GM18502 (cell line): ENCODE data around the gene BCKDHA.
"Not testable (repeated sequence)": the region's sequence is repeated elsewhere in the genome, so short reads cannot be mapped to it uniquely, and the experiment has no call there.

Source experiments
- ATAC-seq: cut with Tn5 transposase; IDR thresholded peaks from one replicate; pipeline ENCODE4 v1.9.1; 2021; ENCODE audit warnings: mild to moderate bottlenecking; ENCODE audit not compliant: unreplicated experiment, poor library complexity

Gene BCKDHA

GRCh38 chr19:41422955-41423354 is 25.3 kb downstream of the BCKDHA start:
- no peak for ATAC-seq

DNA sequence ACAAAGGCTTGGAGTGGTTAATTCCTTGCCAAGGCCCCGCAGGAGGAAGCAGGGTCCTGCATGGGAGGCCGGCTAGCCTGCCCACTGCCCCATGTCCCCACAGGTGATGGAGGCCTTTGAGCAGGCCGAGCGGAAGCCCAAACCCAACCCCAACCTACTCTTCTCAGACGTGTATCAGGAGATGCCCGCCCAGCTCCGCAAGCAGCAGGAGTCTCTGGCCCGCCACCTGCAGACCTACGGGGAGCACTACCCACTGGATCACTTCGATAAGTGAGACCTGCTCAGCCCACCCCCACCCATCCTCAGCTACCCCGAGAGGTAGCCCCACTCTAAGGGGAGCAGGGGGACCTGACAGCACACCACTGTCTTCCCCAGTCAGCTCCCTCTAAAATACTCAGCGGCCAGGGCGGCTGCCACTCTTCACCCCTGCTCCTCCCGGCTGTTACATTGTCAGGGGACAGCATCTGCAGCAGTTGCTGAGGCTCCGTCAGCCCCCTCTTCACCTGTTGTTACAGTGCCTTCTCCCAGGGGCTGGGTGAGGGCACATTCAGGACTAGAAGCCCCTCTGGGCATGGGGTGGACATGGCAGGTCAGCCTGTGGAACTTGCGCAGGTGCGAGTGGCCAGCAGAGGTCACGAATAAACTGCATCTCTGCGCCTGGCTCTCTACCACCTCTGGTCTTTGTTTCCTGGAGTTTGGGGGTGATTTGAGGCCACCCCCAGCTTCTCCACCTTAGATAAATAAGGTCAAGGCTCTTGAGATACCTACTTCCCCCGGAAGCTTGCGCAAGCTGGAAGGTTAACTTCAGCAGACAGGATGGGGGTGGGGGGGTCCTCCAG is 26.9 kb downstream of the BCKDHA start:
- no peak for ATAC-seq

DNA sequence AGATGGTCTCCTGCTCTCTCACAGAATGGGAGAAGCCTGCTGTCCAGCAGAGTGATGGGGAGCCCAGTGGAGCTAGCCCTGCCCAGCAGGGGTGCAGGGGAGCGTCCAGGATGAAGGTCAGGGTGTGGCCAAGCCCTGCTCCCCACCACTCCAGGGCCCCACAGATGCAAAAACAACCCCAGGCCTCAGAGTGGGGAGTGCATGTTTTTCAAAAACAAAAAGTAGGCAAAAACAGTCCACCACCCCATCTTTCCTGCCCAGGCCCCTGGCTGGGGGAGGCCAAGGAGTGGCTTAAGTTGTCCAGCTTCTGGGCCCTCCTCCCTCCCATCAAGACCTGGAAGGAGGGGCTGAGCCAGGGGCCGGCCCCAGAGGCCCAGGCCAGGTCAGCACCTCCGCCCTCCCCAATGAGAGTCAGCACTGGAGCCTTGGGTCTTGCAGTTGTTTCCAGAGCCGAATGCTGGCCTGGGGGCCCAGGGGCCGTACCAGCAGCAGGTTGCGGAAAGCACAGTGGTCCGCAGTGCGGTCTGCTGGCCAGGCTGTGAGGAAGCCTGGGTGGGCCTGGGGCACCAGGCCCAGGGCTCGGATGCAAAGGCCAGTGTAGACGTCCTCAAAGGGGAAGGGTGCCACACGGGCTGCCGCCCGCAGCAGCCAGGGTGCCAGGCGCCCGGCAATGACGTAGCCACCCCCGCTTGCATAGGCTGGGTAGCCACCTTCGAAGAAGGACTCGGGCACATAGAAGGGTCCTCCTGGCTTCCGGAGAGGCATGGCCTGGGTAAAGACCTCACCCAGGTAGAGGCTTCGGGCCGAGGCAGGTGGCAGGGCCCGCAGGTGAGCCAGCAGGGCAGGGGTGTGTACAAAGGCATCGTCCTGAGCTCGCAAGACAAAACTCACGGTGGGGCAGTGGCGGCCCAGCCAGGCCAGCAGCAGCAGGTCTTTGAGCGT is 27.8 kb downstream of the BCKDHA start:
- no peak for ATAC-seq

DNA sequence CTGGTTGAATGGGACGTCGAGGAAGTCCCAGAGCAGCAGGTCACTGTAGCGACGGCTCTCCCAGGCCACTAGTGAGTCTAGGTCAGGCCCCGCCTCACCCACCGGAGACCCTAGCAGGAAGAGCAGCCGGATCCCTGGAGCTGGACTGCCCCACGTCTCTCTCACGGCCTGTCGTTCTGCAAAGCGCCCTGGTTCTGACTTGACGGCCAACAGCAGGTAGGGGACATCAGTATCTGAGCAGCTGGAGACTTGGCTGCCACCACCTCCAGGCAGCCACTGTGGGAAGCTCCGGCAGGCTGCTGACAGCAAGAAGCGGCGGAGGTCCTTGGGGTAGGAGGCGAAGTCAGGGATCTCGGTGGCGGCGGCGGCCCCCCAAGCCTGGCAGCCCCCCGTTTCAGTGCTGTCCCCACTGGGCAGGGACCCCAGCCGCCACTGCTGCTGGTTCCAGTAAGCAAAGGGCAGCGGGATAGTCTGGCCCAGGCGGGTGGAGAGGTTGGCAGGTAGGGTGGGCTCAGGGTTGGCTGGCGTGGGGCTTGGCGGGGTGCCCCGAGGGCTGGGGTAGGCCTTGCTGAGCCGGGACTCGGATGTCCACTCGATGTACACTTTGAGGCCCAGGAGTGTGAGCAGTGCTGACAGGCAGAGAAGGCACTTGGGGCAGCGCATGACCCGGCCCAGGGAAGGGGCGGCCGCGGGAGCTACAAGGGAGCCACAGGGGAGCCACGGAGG is 28.7 kb downstream of the BCKDHA start:
- ATAC-seq: no peak

- ATAC-seq: peak; percentile 52
These were observed 29.5 kb downstream of the BCKDHA start, which contains the start of gene B3GNT8 for GRCh38 chr19:41426952-41427646. Gene B3GNT8, minus strand, starts transcription at chr19:41427374. Its CDS starts 596 bp downstream, at chr19:41426778.

- ATAC-seq: peak; percentile 11
These were observed 30.2 kb downstream of the BCKDHA start for GRCh38 chr19:41427647-41428480.

DNA sequence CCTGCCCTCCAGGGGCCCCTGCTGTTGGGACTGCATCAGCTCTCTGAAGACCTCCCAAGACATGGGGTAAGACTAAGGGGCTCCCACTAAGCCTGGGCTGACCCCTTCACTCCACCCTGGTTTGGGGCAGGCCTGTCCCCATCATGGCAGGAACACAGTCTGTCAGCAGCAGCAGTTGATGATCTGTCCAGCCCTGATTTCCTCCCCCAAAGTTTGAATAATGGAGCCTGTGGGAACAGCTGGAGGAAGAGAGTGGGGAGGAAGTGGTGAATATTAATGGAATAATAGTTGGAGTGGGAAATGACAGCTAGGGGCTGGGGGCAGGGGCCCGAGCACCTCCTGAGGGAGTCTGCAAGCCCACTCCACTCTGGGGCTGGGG is 30.9 kb downstream of the BCKDHA start:
- no peak for ATAC-seq

GRCh38 chr19:41430922-41431321 is 33.3 kb downstream of the BCKDHA start:
- no peak for ATAC-seq

GRCh38 chr19:41431426-41432386 is 34.1 kb downstream of the BCKDHA start:
- ATAC-seq: no peak

DNA sequence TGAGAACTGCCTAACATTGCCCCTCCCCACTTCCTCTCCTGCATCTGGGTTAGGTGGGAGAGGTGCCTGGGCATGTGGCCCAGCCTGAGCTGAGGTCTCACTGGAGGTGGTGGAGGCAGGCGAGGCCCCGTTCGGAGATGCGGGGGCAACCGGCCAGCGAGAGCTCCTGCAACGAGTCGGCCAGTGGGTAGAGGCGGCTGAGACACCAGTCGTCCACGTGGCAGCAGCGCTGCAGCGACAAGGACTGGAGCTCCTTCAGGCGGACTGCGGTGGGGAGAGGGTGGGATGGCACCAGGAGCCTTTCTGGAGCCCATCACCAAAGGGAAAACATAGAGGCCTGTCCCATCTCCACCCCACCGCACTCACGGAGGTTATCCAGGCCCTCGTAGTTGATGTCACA is 35.6 kb downstream of the BCKDHA start:
- no peak for ATAC-seq

DNA sequence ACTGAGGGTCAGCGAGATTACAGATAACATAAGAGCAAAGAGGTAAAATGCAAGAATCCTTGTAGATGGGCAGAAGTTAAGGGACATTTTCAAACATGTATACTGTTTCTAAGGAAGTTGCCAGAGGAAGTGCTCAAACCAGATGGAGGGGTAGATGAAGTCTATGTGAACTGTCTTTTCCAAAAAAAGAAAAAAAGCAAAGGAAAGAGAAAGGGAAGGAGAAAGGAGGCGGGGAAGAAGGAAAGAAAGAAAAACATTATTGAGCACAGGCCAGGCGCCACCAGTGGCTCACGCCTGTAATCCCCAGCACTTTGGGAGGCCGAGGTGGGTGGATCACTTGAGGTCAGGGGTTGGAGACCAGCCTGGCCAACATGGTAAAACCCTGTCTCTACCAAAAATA is 36.8 kb downstream of the BCKDHA start:
- no peak for ATAC-seq

- ATAC-seq: not testable (repeated sequence)
These were observed 37.8 kb downstream of the BCKDHA start for GRCh38 chr19:41435376-41435775.

DNA sequence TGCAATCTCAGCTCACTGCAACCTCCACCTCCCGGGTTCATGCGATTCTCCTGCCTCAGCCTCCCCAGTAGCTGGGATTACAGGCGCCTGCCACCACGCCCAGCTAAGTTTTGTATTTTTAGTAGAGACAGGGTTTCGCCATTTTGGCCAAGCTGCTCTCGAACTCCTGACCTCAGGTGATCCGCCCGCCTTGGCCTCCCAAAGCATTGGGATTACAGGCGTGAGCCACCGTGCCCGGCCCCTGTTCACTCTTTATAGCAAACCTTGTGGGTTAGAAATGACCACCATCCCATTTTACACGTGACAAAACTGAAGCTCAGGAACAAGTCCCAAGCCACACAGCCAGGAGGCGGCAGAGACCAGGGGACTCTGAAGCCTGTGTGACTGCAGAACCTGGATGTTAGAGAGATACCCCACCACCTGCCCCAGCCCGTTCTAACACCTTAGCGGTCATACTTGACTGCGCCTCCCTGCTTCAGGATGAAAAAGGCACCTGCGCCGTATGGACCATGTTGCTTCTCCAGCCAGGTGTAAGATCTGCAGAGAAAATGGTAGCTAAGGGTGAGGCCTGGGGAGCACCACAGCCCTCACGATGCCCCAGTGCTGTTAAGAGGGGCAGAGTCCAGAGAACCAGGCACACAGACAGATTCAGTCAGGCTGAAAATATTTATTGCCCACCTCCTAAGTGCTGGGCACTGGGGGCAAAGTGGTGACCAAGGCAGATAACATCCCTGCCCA is 38.5 kb downstream of the BCKDHA start:
- ATAC-seq: no peak

DNA sequence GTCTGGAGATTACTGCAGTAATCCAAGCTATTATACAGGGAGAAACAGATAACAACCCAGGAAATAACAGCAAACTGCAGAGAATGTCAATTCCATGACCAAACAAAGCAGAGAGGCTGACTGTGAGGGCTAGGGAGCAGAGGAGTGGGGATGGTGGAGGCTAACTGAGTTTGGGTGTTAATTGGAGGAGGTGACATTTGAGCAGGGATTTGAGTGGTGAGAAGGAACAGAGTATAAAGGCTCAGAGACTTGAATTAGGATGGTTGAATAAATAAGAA is 39.0 kb downstream of the BCKDHA start:
- no peak for ATAC-seq

- ATAC-seq: no peak
These were observed 40.4 kb downstream of the BCKDHA start for GRCh38 chr19:41437944-41438574.

- peak; percentile 84 for ATAC-seq
These were observed 42.0 kb downstream of the BCKDHA start, which contains the start of gene DMAC2 for GRCh38 chr19:41439441-41440222. Gene DMAC2, minus strand, starts transcription at chr19:41439912. Its CDS starts 13 bp downstream, at chr19:41439899.
